Colon (tissue), 2 donors: ENCODE data around the gene ADCY4.

Experiments used
- FAIRE-seq: peaks from 2 replicates; lab custom pipeline; 2012; peaks lifted over from hg19 to GRCh38; lab: Jason Lieb, UNC
- donor health status: control.
- donor health status: control.

The ADCY4 gene

GRCh38 chr14:24315243-24315806 lies 19.5 kb downstream of the ADCY4 start:
- no peak for FAIRE-seq

GRCh38 chr14:24314377-24315193 lies 20.3 kb downstream of the ADCY4 start:
- no peak for FAIRE-seq

- no peak for FAIRE-seq
These were observed 21.0 kb downstream of the ADCY4 start for GRCh38 chr14:24313913-24314312.

GRCh38 chr14:24312736-24313507 lies 21.9 kb downstream of the ADCY4 start:
- no peak for FAIRE-seq

DNA sequence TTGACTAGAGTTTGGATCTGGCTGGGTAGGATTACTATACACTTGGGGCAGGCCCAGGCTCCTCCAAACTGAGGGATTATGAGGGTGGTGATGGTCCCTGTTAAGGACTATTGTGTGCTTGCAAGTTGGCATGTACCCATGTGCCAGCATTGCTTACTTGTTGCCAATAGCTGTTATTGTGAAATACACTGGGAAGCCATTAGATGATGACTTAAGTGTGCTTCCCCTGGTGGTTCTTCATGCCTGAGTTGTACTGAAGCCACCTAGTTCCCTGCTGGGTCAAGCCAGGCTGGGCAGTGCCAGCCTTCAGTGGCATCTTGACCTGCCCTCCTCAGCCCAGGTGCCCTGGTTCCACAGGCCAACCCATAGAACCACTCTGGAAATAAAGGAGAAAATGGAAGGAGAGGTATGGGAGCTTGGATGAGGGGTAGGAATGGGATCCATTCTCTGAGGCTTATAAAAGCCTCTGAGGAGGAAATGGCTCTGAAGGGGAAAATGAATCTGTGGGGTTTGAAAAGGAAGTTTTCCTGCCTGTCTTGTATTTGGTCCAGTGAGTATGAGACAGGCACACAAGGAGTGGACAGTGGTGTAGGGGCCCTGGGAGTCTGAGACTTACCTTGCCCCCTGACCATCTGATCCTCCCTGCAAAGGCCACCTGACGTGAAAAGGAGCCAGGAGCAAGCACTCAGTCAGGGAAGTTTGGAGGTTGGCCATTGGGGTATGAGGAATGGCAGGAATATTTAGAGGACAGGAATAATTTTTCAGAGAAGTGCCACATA lies 22.8 kb downstream of the ADCY4 start:
- FAIRE-seq, result no peak

GRCh38 chr14:24310646-24311604 lies 23.9 kb downstream of the ADCY4 start, which contains the start of gene LTB4R:
LTB4R (plus strand) TSS chr14:24311502; CDS start chr14:24315652, 4,150 bp downstream.
- FAIRE-seq, result no peak

GRCh38 chr14:24310265-24310645 lies 24.6 kb downstream of the ADCY4 start:
- FAIRE-seq, result no peak

- no peak for FAIRE-seq
These were observed 25.2 kb downstream of the ADCY4 start, which contains the start of gene LTB4R2 for GRCh38 chr14:24309538-24310264. LTB4R2 (plus strand) TSS chr14:24310140; CDS start chr14:24310665, 525 bp downstream.

GRCh38 chr14:24308342-24309124 lies 26.3 kb downstream of the ADCY4 start:
- FAIRE-seq, result no peak

- no peak for FAIRE-seq
These were observed 27.1 kb downstream of the ADCY4 start, which contains the start of gene CIDEB for GRCh38 chr14:24307575-24308341. CIDEB (minus strand) TSS chr14:24307977; CDS start chr14:24307858, 119 bp downstream.

DNA sequence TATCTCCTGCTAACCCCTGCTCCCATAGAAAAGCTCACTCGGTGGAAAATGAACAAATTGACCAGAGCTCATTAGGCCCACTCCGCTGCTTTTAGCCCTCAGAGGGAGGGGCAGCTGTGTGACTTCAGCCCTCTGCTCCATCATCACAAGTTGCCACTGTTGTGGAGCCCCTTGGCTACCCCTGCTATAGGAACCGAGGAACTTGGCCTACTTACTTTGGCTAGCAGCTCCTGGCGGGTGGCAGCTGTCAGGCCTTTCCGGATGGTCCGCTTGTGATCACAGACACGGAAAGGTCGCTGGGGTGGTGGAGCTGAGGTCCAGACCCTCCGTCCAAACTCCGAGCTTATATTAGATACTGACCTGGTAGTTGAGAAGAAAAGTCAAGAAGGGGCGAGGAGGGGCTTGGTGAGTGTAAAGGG lies 27.7 kb downstream of the ADCY4 start:
- no peak for FAIRE-seq

- no peak for FAIRE-seq
These were observed 30.9 kb downstream of the ADCY4 start for GRCh38 chr14:24304019-24304387.

DNA sequence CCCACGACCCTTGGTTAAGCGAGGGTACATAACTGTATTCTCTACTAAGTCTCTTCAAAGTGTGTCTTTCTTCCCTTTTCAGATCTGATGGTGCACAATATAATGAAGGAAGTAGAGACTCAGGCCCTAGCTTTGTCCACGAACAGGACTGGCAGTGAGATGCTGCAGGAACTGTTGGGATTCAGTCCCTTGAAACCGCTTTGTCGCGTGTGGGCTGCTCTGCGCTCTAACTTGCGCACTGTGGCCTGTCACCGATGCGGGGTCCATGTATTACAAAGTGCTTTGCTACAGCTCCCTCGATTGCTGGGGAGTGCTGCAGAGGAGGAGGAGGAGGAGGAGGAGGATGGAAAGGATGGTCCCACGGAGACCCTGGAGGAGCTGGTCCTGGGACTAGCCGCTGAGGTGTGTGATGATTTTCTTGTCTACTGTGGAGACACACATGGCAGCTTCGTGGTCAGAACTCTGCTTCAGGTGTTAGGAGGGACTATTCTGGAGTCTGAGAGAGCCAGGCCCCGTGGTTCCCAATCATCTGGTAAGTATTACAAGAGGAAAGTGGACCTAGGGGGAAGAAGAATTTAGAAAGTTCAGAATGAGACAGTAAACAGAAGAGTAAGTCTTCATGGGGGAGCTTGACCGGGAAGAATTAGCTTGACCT lies 34.4 kb downstream of the ADCY4 start:
- no peak for FAIRE-seq

GRCh38 chr14:24299255-24300191 lies 35.3 kb downstream of the ADCY4 start, which contains the start of the genes DHRS1 and NOP9:
DHRS1 (minus strand) TSS chr14:24299780; CDS start chr14:24299106, 674 bp downstream.
NOP9 (plus strand) TSS chr14:24299850; CDS start chr14:24299955, 105 bp downstream.
- FAIRE-seq, result no peak

DNA sequence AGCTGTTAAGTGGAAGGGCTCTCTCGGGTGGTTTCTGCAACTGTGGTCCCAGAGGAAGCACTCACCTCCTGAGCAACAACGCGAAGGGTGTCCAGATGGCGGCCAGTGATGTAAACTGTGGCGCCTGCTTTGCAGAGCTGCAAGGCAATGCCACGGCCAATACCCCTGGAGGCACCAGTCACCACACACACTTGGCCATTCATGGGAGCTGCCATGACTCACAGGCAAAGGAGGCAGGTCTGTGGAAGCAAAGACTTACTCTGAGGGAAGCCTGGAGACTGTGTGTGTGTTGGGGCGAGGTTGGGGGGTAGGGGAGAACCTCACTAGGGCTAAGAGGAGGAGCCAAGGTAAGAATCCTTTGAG lies 36.0 kb downstream of the ADCY4 start:
- FAIRE-seq, result no peak

DNA sequence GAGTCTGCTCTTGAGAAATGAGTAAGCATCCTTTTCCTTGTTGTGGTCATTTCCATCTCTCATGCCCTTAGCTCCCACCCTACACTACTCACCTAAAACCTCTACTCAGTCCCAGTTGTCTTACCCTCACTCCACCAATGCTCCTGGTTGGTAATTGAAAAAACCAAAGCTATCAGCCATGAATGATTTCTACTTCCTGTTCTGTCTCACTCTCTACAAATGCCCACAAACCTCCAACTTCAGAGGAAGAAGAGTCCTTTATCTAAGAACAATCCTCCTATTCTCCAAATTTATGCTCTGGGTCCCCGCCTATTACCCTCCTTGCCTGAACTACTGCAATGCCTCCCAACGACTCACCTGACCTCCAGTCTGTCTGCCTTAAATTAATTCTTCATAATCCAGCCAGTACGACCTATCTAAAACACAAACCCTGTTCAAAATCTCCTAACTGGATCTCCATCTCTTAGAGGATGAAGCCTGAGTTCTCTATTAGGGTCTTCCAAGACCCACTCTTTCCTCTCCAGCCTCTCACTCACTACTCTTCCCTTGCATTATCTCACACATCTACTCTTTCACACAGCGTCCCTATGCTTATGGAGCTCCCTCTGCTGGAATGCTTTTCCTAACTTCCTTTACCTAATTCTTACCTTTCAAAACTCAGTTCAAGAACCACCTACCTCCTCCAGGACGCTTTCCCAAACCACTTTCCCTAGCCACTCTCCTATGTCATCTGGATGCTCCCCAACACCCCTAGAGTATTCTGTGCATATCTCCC lies 37.5 kb downstream of the ADCY4 start:
- FAIRE-seq, result no peak
